GM21447 (cell line): ENCODE data around the gene ANKRD11.
"Not testable (repeated sequence)": the region's sequence is repeated elsewhere in the genome, so short reads cannot be mapped to it uniquely, and the experiment has no call there.

Source experiments
- ATAC-seq: cut with Tn5 transposase; IDR thresholded peaks from one replicate; pipeline ENCODE4 v1.9.1; 2021; ENCODE audit not compliant: unreplicated experiment

The ANKRD11 gene

DNA sequence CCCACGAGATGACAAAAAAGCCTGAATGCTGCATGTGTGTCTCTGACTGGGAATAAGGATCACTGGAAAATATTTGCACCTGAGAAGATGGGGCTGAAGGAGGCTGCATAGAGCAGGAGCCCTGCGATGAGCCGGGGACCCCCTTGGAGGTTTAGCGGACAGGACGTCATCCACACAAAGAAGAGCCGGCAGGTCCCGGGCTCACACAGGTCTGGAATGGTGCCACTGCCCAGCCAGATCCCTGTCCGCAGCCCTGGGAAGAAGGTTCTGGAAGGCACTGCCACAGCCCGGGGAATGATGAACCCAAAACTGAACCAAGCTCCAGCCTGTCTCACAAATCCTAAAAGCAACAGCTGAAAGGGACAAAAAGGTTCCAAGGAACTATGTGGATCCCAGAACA lies 101.8 kb downstream of the ANKRD11 start:
- no peak for ATAC-seq

DNA sequence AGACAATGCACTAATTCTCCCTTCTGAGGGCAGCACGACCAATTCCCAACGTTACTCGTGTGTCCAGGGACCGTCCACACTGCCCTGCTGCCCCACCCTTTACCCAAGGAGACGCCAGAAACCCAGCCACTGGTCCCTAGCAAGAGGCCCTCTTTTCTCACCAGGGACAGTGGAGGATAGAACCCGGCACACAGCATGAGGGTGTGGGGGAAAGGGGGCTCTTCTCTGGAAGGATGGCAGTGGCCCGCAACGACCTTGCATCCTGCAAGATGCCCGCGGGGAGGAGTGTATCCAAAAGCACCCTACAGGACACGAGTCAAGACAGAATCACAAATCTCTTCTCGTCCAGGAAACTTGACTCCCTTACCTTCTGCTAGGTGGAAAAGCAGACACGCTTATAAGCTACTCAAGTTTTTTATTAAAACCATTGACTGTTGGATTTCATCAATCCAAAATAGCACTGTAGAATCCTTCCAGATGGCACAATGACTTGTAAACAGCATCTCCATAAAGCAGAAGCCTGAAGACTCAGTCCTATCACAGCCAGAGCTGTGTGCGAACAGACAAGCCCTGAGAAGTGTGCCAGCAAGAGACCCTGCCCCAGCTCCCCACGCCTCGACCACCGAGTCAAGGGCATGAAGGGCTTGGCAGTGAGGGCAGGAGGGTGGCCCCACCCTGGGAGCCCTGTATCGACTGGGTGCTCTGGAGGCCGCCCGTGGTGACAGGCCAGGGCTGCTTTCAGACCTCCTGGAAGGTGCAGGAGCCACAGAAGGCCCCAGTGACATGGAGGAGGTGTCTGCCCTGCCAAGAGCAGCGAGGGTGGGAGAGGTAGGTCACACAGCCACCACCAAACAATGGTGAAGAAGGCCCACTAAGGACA lies 103.8 kb downstream of the ANKRD11 start:
- no peak for ATAC-seq

GRCh38 chr16:89385712-89386111 lies 104.6 kb downstream of the ANKRD11 start:
- ATAC-seq = no peak

GRCh38 chr16:89384282-89384681 lies 106.1 kb downstream of the ANKRD11 start:
- ATAC-seq = no peak

DNA sequence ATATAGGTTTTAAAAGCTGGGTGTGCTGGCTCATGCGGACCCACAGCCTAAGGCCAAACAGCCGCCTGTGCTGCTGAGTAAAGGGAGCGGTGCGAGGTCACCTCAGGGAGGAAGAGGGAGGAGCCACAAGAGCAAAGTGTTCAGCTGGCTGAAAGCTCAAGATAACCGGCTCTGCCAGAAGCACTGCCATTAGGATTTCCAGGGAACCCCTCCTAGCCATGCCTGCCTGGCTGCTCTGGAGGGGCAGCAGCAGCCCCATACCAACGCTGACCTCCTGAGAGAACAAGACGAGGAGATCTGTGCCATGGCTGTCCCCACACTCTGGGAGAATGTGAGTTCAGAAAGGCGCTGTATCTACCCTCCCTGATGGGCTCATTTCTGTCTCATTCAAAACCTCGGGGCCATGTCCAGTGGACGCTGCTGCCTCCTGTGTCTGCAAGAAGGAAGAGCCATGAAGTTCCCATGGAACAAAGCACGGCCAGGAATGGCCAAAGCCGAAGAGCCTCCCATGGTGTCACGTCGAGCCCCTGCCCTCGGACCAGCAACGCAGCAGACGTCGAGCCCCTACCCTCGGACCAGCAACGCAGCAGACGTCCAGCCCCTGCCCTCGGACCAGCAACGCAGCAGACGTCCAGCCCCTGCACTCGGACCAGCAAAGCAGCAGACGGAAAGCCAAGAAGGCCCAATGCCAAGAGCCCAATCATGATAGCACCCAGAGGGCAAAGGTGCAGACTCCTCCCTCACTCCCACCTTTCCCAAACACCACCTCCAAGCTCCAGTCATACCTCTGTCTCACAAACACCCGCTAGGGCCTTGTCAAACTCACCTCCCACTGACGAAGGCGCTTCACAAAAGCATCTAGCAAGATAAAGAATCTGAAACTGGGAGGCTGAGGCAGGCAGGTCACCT lies 107.0 kb downstream of the ANKRD11 start:
- no peak for ATAC-seq

DNA sequence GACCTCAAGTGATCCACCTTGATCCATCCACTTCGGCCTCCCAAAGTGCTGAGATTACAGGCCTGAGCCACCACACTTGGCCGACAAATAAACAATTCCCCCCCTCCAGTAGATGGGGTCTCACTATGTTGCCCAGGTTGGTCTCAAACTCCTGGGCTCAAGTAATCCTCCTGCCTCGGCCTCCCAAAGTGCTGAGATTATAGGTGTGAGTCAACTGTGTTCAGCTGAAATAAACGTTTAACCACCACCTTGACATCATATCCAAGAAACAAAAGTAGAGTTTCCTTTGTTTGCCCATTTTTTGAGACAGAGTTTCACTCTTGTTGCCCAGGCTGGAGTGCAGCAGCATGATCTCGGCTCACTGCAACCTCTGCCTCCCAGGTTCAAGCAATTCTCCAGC lies 107.8 kb downstream of the ANKRD11 start:
- ATAC-seq = not testable (repeated sequence)

DNA sequence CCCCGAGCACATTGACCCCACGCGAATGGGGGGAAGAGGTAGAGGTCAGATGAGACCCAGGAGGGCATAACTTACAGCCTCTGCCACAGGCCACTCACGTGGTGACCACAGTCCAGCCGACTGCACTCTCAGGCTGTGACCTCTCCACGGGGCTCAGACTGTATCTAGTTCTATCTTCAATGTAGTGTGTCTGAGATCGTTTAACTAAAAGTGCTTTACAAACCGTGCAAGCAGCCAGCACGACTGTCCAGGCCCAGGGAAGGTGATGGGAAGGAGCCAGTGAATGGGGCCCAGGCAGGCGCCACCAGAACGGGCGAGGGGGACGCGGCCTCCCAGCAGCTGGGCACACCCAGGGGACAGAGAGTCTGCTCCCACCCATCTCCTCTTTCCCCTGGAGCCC lies 108.6 kb downstream of the ANKRD11 start:
- ATAC-seq = no peak

GRCh38 chr16:89380681-89381080 lies 109.7 kb downstream of the ANKRD11 start:
- no peak for ATAC-seq

DNA sequence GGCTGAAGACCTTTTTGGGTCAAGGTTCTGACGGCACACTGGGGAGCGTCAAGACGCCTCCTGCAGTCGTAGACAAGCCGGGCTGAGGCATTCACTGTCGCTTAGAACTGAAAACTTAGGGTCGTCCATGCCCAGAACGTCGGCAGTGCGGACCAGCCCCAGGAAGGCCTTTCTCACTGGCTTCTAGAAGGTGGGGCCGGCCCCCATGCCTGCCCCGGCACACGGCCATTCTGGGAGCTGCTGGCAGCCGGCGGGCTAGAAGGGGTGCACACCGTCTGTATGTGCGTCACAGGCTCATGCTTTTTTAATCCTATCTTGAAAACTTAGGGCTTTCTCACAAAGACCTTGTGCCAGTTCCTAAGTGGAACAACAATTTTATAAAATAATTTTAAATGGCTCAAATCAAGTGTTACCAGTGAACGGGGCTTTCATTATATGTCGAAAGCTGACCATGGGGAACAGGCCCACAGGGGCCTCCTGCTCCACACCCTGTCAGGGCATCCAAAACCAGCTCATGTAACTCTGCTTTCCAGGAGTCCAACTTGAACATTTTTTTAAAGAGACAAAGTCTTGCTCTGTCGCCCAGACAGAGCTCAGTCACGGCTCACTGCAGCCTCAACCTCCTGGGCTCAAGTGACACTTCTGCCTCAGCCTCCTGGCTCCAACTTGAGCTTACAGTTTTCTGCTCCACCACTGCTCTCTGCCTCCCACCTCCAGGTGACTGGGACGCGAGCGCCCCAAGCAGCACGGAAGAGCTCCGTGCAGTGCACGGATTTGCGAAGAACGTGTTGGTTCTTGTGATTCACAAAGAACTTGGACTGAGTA lies 111.2 kb downstream of the ANKRD11 start:
- no peak for ATAC-seq

GRCh38 chr16:89377453-89377848 lies 112.9 kb downstream of the ANKRD11 start:
- no peak for ATAC-seq

DNA sequence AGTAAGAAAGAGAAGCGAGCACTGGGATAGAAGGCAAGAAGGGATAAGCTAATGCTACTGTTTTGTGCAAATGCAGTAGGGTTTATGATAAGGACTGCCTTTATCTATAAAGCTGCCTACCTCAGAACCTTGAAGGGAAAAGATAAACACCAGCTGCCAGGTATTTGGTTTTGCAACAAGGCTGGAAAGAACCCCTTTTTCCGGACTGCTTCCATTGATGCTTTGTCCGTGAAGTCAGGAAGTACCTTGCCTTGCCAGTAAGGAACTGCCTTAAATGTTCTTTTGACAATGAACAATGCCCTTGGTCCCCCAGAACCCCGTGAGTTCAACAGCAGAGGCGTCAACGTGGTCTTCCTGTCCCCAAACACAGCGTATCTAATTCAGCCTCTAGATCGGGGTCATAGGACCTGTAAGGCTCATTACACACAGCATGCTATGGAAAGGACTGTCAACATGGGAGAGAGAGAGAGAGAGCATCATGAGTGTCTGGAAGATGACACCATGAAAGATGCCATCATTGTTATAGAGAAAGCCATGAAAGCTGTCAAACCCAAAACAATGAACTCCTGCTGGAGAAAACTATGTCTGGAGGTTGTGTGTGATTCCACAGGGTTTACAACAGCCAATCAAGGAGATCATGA lies 113.4 kb downstream of the ANKRD11 start:
- no peak for ATAC-seq

DNA sequence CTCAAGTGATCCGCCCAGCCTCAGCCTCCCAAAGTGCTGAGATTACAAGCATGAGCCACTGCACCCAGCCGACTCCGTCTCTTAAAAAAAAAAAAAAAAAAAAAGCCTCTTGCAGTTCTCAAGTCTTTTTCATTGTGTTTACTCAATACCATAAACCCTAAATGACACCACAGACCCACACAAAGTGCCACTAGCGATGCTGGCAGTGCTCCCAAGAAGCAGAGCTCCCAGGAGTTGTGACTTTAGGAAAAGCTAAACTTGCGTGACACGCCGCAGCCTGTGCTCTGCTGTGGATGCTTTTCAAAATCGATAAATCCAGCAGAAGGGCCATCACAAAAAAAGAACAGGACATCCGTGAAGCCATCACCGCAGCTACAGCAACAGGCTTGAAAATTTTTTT lies 114.7 kb downstream of the ANKRD11 start:
- no peak for ATAC-seq

GRCh38 chr16:89375021-89375420 lies 115.3 kb downstream of the ANKRD11 start:
- ATAC-seq = no peak

GRCh38 chr16:89374393-89374960 lies 115.9 kb downstream of the ANKRD11 start:
- ATAC-seq = no peak

GRCh38 chr16:89373355-89374110 lies 116.8 kb downstream of the ANKRD11 start:
- ATAC-seq = no peak

DNA sequence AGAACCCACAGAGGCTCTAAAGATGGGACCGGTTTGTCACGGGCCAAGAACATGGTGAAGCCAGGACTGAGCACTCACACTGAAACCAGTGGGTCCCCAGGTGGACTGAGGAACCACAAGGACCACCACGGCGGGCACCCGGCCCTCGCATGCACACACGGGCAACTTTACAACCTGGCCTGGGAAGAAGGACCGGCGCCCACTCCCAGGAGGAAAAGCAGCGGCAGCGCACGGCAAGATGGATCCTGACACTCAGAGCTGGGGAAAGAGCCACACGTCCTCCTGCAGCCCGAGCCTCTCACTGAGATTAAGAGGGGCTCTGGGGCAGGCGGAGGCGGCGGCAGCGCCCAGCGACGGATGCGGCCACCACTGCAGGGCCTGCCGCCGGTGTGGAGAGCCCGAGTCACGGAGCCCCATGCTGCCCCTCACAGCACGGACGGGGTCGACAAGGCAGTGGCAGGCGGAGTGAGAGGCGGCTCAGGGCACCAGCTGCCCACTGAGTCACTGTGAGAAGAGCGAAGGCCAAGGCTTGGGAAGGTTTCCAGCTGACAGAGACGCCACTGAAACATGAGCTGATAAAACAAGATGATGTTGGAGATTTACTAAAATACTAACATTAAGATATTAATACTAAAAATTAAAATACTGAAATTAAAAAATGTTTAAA lies 118.3 kb downstream of the ANKRD11 start:
- ATAC-seq = no peak

DNA sequence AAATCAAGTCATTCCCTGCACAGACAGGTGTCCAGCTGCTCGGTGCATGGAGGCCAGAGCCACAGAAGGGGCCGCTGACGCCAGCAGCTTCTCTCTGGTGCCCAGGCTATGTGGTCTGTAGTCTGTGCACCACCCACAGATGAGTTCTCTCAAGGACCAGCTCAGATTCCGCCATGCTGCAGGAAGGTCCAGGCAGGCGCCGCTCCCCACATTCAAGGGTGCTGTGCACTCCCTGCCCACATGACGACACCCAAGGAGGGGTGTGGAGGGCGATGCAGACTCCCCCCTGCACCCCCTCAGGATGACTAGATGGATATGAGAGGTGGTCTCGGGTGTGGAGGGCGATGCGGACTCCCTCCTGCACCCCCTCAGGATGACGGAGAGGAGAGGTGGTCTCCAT lies 119.0 kb downstream of the ANKRD11 start:
- no peak for ATAC-seq

DNA sequence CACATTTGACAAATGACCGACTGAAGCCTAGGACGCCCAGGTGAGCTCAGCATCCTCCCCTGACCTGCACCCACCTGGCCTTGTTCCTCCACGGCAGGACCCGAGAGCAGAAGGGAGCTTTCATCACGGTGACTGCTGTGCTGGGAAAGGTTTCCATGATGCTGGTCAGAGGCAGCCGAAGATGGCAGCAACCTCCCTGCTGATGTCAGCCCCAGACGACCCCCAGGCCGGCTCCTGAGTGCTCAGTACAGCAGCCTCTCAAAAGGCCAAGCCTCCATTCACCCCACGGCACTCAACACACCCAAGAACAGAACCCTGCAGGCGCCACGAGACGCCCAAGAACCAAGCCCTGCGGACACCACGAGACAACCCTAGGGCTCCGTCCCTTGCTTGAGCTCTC lies 119.8 kb downstream of the ANKRD11 start:
- ATAC-seq = no peak

DNA sequence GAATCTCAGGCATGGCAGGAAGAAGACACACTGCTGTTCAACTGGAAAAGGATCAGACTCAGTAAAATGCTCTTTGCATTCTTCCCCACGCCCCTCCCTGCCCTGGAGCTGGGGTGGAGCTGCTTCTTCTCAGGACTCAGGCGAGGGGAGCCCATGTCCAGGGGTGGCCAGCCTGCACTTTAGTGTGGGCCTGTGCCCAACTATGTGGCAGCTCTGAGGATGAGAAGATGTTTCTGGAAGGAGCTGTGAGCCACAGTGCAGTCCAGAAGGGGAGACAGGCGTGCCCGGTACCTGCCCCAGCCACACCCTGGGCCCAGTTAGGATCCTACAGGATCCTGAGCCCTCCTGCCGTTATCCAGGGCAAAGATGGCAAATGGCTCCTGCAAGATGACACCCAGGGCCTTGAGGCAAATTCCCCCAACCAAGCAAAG lies 120.3 kb downstream of the ANKRD11 start:
- ATAC-seq = no peak
